ENCODE data around the gene CEMIP2. TPM values are rescaled to one million over a fixed set of nuclear protein-coding genes. Genes with fewer than 3 reads are reported as not detected.

CEMIP2 gene
- polyA plus RNA-seq, 3 donors: 11.6 to 58.7 (median 21.4) TPM

DNA sequence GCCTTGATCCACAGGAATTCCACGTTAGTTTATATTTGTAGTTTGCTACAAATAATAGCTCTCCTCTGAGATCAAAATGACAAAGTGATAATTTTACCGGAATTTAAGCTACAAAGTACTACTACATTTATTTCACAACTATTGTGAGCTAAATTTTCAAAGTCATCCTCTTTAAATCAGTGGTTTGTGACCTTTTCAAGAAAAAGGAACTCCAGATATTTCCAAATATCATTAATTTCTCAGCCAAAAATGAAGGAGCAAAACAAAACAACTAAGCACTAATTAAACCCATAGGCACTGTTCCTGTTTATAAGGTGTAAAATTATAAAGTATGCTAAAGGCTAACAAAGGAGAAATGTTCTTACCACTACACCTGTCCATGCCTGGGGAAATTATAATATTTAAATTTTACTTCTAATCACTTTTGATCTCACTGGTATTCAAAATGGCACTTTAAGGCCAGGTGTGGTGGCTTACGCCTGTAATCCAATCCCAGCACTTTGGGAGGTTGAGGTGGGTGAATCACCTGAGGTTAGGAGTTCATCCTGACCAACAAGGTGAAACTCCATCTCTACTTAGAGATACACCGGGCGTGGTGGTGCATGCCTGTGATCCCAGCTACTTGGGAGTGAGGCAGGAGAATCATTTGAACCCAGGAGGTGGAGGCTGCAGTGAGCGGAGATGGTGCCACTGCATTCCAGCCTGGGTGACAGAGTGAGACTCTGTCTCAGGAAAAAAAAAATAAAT, 77.5 kb downstream of the CEMIP2 start:
- H3K4me2 ChIP-seq (replicated peaks; ENCODE audit: extremely low read depth, low read length, poor library complexity, severe bottlenecking): peak overlapping the region; percentile 68
- Mint-ChIP-seq H3K36me3 (peaks cover 59 to 67% of the 10 kb centered on the region in 2 donors), H3K4me3 (peak overlapping the region in 1 of 2 donors; percentile 42), H3K27ac (peak overlapping the region; percentile 87 to 98 (median 96)), H3K27me3 (ENCODE audit: low read depth in 3 of 3) (no peaks in the 10 kb centered on the region), H3K4me1 (peaks cover 40% of the 10 kb centered on the region), H3K9me3 (no peaks in the 10 kb centered on the region)
- H3K9me3 ChIP-seq (replicated peaks in 1 of 2; ENCODE audit: control insufficient read depth in 1 of 2, insufficient read depth in 1 of 2, low read length in 2 of 2): no peaks in the 10 kb centered on the region
- no peak overlapping the region for H2AFZ ChIP-seq (ENCODE audit: insufficient read depth, low read depth, low read length, poor library complexity, severe bottlenecking)
- no peaks in the 10 kb centered on the region for H4K20me1 ChIP-seq (ENCODE audit: insufficient read depth, low read length)
- peak; percentile 23 to 66 (median 39) for DNase-seq
- peaks cover 35 to 37% of the 10 kb centered on the region in 2 donors for H3K4me1 ChIP-seq (ENCODE audit: control insufficient read depth in 1 of 2, insufficient read depth in 2 of 2, low read length in 2 of 2)
- H3K4me3 ChIP-seq (replicated peaks in 1 of 3; ENCODE audit: low read depth in 2 of 3, low read length in 3 of 3): peak overlapping the region in 1 of 3 experiments; percentile 42
- intact Hi-C loops (cut with micrococcal nuclease): no loop called here
- no peaks in the 10 kb centered on the region for H3K27me3 ChIP-seq (ENCODE audit: control insufficient read depth in 2 of 2, insufficient read depth in 2 of 2, low read length in 2 of 2)
- peaks cover 13 to 62% of the 10 kb centered on the region in 2 donors for H3K36me3 ChIP-seq (replicated peaks in 1 of 2; ENCODE audit: control insufficient read depth in 1 of 2, insufficient read depth in 2 of 2, low read length in 2 of 2)
- H3K9ac ChIP-seq (ENCODE audit: insufficient read depth, low read length, poor library complexity, severe bottlenecking): no peak overlapping the region
- TF ChIP-seq, protein P1, sequence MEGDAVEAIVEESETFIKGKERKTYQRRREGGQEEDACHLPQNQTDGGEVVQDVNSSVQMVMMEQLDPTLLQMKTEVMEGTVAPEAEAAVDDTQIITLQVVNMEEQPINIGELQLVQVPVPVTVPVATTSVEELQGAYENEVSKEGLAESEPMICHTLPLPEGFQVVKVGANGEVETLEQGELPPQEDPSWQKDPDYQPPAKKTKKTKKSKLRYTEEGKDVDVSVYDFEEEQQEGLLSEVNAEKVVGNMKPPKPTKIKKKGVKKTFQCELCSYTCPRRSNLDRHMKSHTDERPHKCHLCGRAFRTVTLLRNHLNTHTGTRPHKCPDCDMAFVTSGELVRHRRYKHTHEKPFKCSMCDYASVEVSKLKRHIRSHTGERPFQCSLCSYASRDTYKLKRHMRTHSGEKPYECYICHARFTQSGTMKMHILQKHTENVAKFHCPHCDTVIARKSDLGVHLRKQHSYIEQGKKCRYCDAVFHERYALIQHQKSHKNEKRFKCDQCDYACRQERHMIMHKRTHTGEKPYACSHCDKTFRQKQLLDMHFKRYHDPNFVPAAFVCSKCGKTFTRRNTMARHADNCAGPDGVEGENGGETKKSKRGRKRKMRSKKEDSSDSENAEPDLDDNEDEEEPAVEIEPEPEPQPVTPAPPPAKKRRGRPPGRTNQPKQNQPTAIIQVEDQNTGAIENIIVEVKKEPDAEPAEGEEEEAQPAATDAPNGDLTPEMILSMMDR (IDR thresholded peaks at IDR 0.05): no peak
- H3K27ac ChIP-seq (ENCODE audit: low read depth in 1 of 2, low read length in 2 of 2): peak overlapping the region; percentile 67 to 80
- no CpG with 5 or more reads among the region's 6 CpGs for WGBS (ENCODE audit: insufficient coverage)
- no peaks in the 10 kb centered on the region for H3K79me2 ChIP-seq (ENCODE audit: insufficient read depth, low read length)

DNA sequence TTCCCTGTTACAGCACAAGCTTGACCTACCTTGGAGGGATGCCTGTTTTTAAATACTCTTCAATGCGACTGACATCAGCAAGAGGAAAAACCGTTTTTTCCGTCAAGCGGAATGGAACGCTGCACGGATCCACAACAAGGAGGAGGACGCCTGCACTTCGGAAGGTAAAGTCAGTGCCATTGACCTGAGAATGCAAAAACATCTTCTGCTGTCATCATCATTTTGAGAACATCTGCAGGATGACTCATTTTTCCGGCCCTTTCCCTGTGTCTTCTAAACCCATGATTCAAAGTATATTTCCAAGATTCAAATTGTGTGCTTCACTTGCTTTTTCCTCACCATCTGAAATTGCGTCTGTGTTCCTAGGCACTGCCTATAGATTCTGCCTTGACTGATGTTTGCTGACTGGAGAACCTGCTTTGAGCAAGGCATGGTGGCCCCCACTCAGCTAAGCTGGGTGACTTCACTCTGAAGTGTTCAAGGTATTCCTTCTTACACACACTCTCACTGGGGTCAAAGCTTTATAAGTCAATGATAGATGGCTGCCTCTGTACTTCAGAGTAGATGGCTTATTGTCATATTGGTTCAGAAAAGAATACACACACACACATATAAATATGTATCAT, 78.1 kb downstream of the CEMIP2 start:
- DNase-seq: peak; percentile 13 to 56 (median 31)
- no peaks in the 10 kb centered on the region for H3K9me3 ChIP-seq (replicated peaks in 1 of 2; ENCODE audit: control insufficient read depth in 1 of 2, insufficient read depth in 1 of 2, low read length in 2 of 2)
- H3K4me1 ChIP-seq (ENCODE audit: control insufficient read depth in 1 of 2, insufficient read depth in 2 of 2, low read length in 2 of 2): peaks cover 39 to 43% of the 10 kb centered on the region in 2 donors
- peak overlapping the region in 1 of 2 donors; percentile 30 for H3K4me3 Mint-ChIP-seq
- TF ChIP-seq, protein P1 (IDR thresholded peaks at IDR 0.05): no peak
- no peaks in the 10 kb centered on the region for H4K20me1 ChIP-seq (ENCODE audit: insufficient read depth, low read length)
- H3K27me3 ChIP-seq (ENCODE audit: control insufficient read depth in 2 of 2, insufficient read depth in 2 of 2, low read length in 2 of 2): no peaks in the 10 kb centered on the region
- H3K79me2 ChIP-seq (ENCODE audit: insufficient read depth, low read length): no peaks in the 10 kb centered on the region
- peaks cover 58 to 67% of the 10 kb centered on the region in 2 donors for H3K36me3 Mint-ChIP-seq
- no peak overlapping the region for H3K9ac ChIP-seq (ENCODE audit: insufficient read depth, low read length, poor library complexity, severe bottlenecking)
- intact Hi-C loops (cut with micrococcal nuclease): no loop called here
- peak overlapping the region; percentile 87 to 98 (median 96) for H3K27ac Mint-ChIP-seq
- no peaks in the 10 kb centered on the region for H3K9me3 Mint-ChIP-seq
- WGBS (ENCODE audit: insufficient coverage): 83% methylated on average over 10 of the region's 10 CpGs
- no peak overlapping the region for H2AFZ ChIP-seq (ENCODE audit: insufficient read depth, low read depth, low read length, poor library complexity, severe bottlenecking)
- peak overlapping the region; percentile 67 to 80 for H3K27ac ChIP-seq (ENCODE audit: low read depth in 1 of 2, low read length in 2 of 2)
- H3K4me1 Mint-ChIP-seq: peaks cover 47% of the 10 kb centered on the region
- peaks cover 13 to 56% of the 10 kb centered on the region in 2 donors for H3K36me3 ChIP-seq (replicated peaks in 1 of 2; ENCODE audit: control insufficient read depth in 1 of 2, insufficient read depth in 2 of 2, low read length in 2 of 2)
- peak overlapping the region; percentile 68 for H3K4me2 ChIP-seq (replicated peaks; ENCODE audit: extremely low read depth, low read length, poor library complexity, severe bottlenecking)
- H3K27me3 Mint-ChIP-seq (ENCODE audit: low read depth in 3 of 3): no peaks in the 10 kb centered on the region
- H3K4me3 ChIP-seq (replicated peaks in 1 of 3; ENCODE audit: low read depth in 2 of 3, low read length in 3 of 3): peak overlapping the region in 1 of 3 experiments; percentile 42
